Measurements from ENCODE around the gene CLDN19.

- TF ChIP-seq CTCF (IDR thresholded peaks at IDR 0.05; ENCODE audit: low read depth, low read length, poor library complexity, severe bottlenecking) (no peak), EZH2phosphoT487 (IDR thresholded peaks at IDR 0.05; ENCODE audit: borderline replicate concordance, low read length) (no peak)
Measured at GRCh38 chr1:42774928-42775526, 35.0 kb upstream of the CLDN19 start.

All from DOHH2 (cell line).